OCI-M2 (cell line): ENCODE data around the gene DNAI7.

Experiments used
- DNase-seq: peaks from one replicate; lab custom pipeline; 2025; ENCODE audit not compliant: unreplicated experiment; lab: John Stamatoyannopoulos, UW

DNAI7 gene

GRCh38 chr12:25107920-25108319, 87.0 kb downstream of the DNAI7 start:
- DNase-seq, result no peak

- no peak for DNase-seq
Observed at GRCh38 chr12:25106818-25107217, 88.1 kb downstream of the DNAI7 start.

- DNase-seq, result no peak
Observed at GRCh38 chr12:25102402-25102801, 92.6 kb downstream of the DNAI7 start.

- DNase-seq, result no peak
Observed at GRCh38 chr12:25101092-25101445, 93.9 kb downstream of the DNAI7 start.

- DNase-seq, result no peak
Observed at GRCh38 chr12:25100194-25101091, 94.5 kb downstream of the DNAI7 start.

- no peak for DNase-seq
Observed at GRCh38 chr12:25099010-25099409, 96.0 kb downstream of the DNAI7 start.

GRCh38 chr12:25089738-25090137, 105.2 kb downstream of the DNAI7 start:
- no peak for DNase-seq

GRCh38 chr12:25087596-25087995, 107.4 kb downstream of the DNAI7 start:
- DNase-seq, result no peak

- DNase-seq, result no peak
Observed at GRCh38 chr12:25084816-25085215, 110.1 kb downstream of the DNAI7 start.

GRCh38 chr12:25083211-25083610, 111.7 kb downstream of the DNAI7 start:
- DNase-seq, result no peak

- no peak for DNase-seq
Observed at GRCh38 chr12:25082628-25083027, 112.3 kb downstream of the DNAI7 start.

- no peak for DNase-seq
Observed at GRCh38 chr12:25079393-25079792, 115.6 kb downstream of the DNAI7 start.

GRCh38 chr12:25074954-25075353, 120.0 kb downstream of the DNAI7 start:
- DNase-seq, result no peak

- no peak for DNase-seq
Observed at GRCh38 chr12:25074113-25074512, 120.8 kb downstream of the DNAI7 start.

GRCh38 chr12:25072906-25073650, 121.9 kb downstream of the DNAI7 start:
- DNase-seq, result no peak

- no peak for DNase-seq
Observed at GRCh38 chr12:25071366-25071765, 123.6 kb downstream of the DNAI7 start.

- DNase-seq, result no peak
Observed at GRCh38 chr12:25069224-25069623, 125.7 kb downstream of the DNAI7 start.

GRCh38 chr12:25065035-25065434, 129.9 kb downstream of the DNAI7 start:
- DNase-seq, result no peak

GRCh38 chr12:25063873-25064628, 130.9 kb downstream of the DNAI7 start:
- no peak for DNase-seq

- DNase-seq, result no peak
Observed at GRCh38 chr12:25058658-25059058, 136.3 kb downstream of the DNAI7 start.
